Measurements from ENCODE around the gene ZSWIM4.

The ZSWIM4 gene

DNA sequence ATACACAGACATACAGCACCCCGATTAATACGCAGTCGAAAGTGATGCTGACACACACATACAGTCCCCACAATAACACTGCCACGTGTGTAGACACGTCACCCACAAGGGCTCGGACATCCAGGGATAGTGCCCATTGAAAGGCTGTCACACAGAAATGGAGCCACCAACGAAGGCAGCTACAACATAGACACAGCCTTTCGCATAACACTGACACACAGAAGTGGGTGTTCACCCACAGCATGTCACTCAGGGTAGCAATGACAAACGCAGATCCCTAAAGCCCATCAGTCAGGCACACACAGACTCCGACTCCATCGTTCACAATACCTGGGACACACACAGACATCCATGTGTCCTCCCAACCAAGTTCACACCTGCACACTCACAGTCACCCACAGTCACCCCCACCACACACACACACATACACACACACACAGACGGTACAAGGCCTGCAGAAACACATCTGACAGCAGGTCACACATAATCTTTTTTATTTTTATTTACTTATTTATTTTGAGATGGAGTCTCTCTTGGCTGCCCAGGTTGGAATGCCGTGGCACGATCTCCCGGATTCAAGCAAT, 71.3 kb downstream of the ZSWIM4 start:
- no peak overlapping the region for H3K4me3 ChIP-seq (ENCODE audit: low read depth, low read length)
- TF ChIP-seq, protein P1, sequence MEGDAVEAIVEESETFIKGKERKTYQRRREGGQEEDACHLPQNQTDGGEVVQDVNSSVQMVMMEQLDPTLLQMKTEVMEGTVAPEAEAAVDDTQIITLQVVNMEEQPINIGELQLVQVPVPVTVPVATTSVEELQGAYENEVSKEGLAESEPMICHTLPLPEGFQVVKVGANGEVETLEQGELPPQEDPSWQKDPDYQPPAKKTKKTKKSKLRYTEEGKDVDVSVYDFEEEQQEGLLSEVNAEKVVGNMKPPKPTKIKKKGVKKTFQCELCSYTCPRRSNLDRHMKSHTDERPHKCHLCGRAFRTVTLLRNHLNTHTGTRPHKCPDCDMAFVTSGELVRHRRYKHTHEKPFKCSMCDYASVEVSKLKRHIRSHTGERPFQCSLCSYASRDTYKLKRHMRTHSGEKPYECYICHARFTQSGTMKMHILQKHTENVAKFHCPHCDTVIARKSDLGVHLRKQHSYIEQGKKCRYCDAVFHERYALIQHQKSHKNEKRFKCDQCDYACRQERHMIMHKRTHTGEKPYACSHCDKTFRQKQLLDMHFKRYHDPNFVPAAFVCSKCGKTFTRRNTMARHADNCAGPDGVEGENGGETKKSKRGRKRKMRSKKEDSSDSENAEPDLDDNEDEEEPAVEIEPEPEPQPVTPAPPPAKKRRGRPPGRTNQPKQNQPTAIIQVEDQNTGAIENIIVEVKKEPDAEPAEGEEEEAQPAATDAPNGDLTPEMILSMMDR (IDR thresholded peaks at IDR 0.05; ENCODE audit: borderline replicate concordance, insufficient read depth, low read depth, low read length) = no peak

DNA sequence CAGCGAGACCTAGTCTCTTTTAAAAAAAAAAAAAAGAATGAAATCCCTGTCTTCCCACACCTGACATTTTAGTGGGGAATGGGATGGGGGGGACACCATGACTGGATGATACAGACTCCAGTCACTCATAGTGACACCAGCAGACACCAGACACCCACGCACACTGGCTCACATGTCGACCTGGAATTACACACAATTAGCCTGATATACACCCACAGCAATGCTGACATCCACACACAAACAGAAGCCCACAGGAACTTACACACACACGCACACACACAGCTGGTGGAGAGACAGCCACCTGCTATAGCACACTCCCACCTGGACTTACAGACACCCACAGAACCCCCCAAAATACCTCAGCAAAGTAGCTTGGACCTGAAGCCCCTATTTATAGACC, 73.4 kb downstream of the ZSWIM4 start:
- TF ChIP-seq, protein P1 (IDR thresholded peaks at IDR 0.05; ENCODE audit: borderline replicate concordance, insufficient read depth, low read depth, low read length) = no peak
- no peak overlapping the region for H3K4me3 ChIP-seq (ENCODE audit: low read depth, low read length)

DNA sequence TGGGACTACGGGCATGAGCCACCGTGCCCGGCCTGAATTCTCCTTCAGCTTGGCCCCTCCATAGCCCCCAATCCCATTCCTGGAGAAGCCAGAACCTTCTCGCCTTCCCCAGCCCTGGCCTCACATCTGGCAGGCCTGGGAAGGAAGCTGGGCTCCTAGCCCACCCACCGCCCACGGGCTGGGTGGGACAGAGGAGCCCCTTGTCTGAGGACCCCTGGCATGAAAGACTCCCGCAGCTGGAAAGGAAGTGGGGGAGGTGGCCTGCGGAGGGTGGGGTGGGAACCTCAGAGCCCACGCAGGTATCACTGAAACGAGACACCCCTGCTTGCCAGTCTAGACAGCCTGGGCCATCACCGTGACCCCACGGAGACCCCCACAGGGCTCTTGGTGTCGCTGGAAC, 74.0 kb downstream of the ZSWIM4 start:
- no peak overlapping the region for H3K4me3 ChIP-seq (ENCODE audit: low read depth, low read length)
- TF ChIP-seq, protein P1 (IDR thresholded peaks at IDR 0.05; ENCODE audit: borderline replicate concordance, insufficient read depth, low read depth, low read length) = no peak

DNA sequence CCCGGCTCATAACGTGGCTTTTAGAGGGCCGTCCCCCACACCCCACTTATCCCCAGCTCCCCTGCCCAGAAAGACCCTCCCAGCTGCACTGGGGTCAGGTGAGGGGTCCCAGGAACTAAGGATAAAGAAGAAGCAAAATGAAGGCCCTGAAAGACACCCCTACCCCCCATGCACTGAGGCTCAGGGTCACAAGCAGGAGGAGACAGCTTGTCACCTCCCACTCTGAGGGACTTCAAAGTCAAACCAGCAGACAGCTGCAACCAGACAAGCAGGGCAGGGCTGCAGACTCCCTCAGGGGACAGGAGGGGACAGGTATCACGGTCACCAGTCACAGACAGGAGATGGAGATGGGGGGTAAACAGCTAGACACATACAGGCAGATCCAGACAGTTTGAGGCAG, 75.6 kb downstream of the ZSWIM4 start:
- no peak overlapping the region for H3K4me3 ChIP-seq (ENCODE audit: low read depth, low read length)
- TF ChIP-seq, protein P1 (IDR thresholded peaks at IDR 0.05; ENCODE audit: borderline replicate concordance, insufficient read depth, low read depth, low read length) = no peak

DNA sequence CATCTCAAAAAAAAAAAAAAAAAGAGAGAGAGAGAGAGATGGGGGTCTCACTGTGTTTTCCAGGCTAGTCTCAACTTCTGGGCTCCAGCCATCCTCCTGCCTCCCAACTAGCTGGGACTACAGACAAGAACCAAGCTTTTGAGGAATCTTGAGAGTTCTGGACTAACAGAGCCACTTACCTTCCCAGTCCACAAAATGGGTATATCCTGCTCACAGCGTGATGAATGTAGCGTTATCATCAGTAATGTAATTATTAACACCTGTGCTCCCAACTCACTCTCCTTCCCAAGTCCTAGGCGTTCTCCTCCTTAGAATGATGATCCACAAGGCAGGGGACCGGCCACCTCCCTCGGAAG, 77.1 kb downstream of the ZSWIM4 start:
- no peak overlapping the region for H3K4me3 ChIP-seq (ENCODE audit: low read depth, low read length)
- TF ChIP-seq, protein P1 (IDR thresholded peaks at IDR 0.05; ENCODE audit: borderline replicate concordance, insufficient read depth, low read depth, low read length) = no peak

DNA sequence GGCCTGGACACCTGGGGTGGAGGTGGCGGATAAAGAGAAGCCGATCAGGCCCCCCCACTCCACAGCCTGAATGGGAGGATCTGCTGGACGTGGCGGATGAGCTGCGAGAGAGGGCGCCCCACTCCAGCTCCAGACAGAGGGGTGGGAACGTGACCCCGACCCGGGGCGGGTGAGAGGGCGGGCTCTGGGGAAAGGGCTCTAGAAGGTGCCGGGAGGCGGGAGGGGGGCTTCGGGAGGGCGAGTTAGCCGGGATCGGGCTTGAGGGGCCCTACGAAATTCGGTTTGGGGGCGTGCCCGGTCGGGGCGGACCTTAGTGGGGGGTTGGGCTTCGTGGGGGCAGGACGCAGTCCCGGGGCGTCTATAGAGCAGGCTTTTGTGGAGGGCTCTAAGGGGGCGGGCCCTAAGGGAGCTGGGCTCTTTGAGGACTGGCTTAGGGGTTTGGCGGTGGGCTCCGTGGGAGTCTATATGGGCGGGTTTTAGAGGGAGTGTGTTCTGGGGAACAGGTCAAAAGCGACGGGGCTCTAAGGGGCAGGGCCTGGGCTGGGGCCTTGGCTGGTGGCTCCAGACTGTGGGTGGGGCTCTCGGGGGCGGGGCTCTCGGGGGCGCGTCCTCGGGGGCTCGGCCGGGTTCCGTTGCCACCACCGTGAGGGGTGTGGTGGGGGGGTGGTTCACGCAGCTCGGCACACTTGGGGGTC, 77.6 kb downstream of the ZSWIM4 start:
- no peak overlapping the region for H3K4me3 ChIP-seq (ENCODE audit: low read depth, low read length)

More for the DNA sequence above, 77.6 kb downstream of the ZSWIM4 start:
- TF ChIP-seq, protein P1 (IDR thresholded peaks at IDR 0.05; ENCODE audit: borderline replicate concordance, insufficient read depth, low read depth, low read length) = 0 out of 2 replicates have a peak, but pooled peaks have one; percentile 13
